GM12892 (cell line): Measurements from ENCODE around the gene ARHGAP15.
A peak's percentile ranks its signal among the peaks of the same experiment; 100 is the strongest.

Experiments
- DNase-seq: peaks from one replicate; pipeline ENCODE4 v3.0.0; 2011; ENCODE audit not compliant: insufficient read length
- FAIRE-seq: peaks from 2 replicates; lab custom pipeline; 2011; peaks lifted over from hg19 to GRCh38; lab: Jason Lieb, UNC
- POLR2A ChIP-seq: IDR thresholded peaks from 2 replicates; pipeline ENCODE4 v1.6.1; 2011; ENCODE audit warnings: low read depth, low read length, control low read depth
- POLR2AphosphoS5 ChIP-seq: IDR thresholded peaks from 2 replicates; pipeline ENCODE4 v1.6.1; 2011; ENCODE audit warnings: low read depth, low read length, control low read depth
- TAF1 ChIP-seq: IDR thresholded peaks from 2 replicates; pipeline ENCODE4 v1.6.1; 2011; ENCODE audit warnings: low read depth, mild to moderate bottlenecking, control low read depth, low read length, borderline replicate concordance

The ARHGAP15 gene

DNA sequence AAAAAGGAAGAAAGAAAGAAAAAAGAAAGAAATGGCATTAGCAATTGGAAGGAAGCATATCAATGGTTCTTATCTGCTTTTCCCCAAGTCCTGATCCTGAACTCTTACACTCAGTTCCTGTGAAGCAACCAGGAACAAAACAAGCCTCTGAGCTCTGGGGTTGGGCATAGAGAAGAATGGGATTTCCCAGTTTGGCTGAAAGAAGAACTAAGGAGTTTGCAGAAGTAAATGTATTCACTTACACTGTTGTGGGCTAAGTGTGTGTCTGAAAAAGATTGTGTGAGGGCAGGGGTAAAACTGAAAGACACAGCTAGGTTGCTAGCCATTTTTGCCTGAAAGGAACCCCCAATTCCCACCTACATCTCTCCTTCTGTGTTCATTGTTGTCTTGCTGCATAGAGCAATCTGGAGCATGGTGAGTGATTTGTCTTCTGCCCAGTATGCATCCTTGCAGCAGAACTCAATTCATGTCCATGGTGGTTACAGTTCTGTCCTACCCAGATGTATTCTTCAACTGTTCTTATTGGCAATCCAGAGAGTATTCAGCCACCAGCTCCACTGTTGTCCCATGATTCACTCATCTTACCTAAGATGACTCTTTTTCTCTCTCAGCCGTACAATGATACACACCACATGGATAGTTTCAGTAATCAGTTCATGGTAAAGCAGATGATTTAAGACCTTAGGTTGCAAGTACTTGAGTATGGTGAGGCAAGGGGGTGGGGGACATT lies 348.7 kb downstream of the ARHGAP15 start:
- FAIRE-seq = peak; percentile 68
- TF ChIP-seq POLR2AphosphoS5 (no peak), POLR2A (no peak), TAF1 (no peak)
- no peak for DNase-seq

DNA sequence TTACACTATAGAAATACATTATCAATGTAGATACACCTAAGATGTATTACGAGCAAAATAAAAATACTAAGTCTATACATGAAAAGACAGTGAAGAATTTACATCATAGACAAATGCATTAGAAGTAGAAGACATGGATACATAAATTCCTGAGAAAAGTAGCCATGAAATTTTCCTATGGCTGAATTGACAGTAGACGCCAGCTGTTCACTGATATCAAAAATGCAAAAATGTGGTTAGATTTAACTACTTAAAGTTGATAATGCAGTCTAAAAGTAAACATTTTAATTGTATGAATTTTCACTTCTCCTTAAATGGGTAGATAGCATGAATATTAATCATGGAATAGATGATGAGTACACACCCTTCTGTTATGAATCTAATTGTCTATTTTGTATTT lies 350.9 kb downstream of the ARHGAP15 start:
- DNase-seq (no peak), FAIRE-seq (no peak)
- no peak for TF ChIP-seq TAF1
- no peak for TF ChIP-seq POLR2A
- no peak for TF ChIP-seq POLR2AphosphoS5

DNA sequence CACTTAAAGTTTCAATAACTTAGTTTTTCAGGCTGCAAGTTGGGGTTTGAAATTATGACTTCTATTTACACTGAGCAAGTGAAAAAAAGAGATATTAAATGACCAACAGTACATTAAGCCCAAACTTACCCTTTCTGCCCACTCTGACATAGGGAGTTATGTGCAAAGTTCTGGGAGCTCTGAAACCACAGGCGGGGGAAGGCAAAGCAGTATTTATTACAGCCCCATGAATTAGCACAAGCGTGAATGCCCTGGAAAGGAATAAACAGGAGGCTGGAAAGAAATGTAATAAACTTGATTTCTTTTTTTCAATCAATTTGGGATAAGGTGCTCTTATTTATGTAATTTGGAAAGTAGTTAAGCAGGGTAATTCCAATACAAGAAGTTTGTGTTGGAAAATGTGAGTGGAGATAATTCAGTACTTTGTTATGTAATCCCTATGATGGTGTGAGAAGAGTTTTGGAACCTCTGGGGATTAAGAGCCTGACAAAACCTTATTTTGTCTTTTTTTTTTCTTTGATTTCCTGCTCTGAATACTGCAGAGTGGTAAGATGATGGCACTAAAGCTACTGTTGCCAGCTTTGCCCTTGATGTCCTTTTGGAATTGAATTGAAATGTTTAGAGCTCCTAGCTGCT lies 351.5 kb downstream of the ARHGAP15 start:
- DNase-seq (no peak), FAIRE-seq (no peak)
- TF ChIP-seq POLR2A (no peak), TAF1 (no peak), POLR2AphosphoS5 (no peak)

DNA sequence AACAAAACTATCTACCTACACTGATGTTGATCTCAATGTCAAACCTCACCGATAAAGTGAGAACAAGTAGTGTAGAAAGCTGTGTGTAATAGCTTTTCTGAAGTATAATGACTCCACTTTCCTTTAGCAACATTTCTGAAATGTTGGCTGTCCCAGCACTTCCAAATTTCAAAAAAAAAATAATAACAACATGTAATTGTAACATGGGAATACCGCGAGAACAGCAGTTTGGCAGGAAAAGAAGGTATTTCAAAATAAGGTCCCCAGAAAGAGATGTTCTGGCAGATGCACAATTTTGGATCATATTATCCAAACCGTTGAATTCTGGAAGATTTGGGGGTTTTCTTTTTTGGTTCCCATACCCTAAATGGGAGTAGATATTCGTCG lies 352.0 kb downstream of the ARHGAP15 start:
- FAIRE-seq (no peak), DNase-seq (no peak)
- TF ChIP-seq TAF1 = no peak
- TF ChIP-seq POLR2A = no peak

DNA sequence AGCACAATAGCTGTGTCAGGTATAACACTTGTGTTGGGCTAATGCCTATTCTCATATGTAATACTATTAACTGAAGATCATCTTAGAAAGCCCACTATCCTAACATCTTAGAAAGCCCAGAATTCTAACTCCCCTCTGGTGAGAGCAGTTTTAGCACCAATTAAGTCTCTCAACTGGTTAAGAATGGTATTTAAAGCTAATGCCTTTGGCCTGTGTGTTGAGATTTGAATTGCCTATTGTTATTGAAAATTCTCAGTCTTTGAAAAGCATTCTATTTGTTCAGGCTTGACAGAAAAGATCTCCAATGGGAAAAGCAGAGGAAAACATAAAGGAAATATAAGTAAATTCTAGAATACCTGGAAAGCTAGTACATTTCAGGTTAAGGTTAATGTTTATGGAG lies 352.5 kb downstream of the ARHGAP15 start:
- FAIRE-seq (no peak), DNase-seq (no peak)
- TF ChIP-seq POLR2AphosphoS5 = no peak
- TF ChIP-seq TAF1 = no peak
- TF ChIP-seq POLR2A = no peak

DNA sequence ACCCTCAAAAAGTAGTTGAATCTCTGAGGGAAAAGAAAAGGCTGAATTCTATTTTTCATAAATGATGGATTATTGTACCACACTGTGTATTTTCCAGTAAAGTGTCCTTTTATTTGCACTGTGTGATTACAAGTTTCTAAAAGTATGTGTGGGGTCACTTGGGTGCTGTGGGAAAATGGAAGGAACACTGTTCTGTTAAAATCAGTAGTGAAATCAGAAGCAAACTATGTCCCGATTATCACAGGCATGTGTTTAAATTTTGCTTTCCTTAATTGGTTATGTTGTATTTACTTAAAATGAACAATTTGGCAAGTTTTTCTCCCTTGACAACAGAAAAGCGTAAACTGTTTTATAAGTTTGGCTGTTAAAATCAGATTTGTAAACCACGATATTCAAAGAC lies 353.1 kb downstream of the ARHGAP15 start:
- TF ChIP-seq POLR2AphosphoS5 (no peak), POLR2A (no peak), TAF1 (no peak)
- FAIRE-seq (no peak), DNase-seq (no peak)

DNA sequence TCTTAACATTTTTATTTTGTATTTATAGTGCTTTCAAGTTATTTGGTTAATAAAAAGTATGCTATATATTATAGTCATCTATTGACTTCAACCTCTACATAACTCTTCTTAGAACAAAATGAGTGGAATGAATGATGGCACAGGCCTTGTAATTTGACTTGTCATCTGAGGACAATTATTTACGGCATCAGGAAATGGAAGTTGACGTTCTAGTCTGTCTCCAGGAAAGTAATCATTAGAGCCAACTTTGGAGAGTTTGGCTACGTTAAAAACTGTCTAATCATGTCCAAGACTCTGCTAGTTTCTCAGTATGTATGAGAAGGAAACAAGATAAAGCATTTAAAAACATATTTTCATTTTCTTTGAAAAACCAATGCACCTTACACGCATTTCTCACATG lies 353.6 kb downstream of the ARHGAP15 start:
- FAIRE-seq = no peak
- no peak for DNase-seq
- no peak for TF ChIP-seq POLR2AphosphoS5
- TF ChIP-seq POLR2A = no peak
- TF ChIP-seq TAF1 = no peak

DNA sequence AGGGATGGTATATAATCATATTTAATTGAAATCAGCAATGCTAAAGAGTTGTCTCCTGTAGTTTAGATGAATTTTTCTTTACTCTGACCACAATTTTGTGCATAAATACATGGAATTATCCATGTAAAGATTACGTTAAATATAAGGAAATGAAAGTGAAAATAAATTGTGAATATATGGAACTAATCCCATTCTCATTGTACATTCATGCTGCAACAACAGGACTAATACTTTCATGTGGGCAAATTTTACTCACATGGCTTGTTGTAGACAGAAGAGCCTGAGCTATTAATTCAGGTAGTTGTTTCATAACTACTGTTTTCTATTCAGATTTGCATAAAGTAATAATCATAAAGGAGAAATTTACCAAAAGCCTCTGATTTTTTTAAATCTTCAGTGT lies 357.8 kb downstream of the ARHGAP15 start:
- TF ChIP-seq POLR2AphosphoS5 (no peak), TAF1 (no peak), POLR2A (no peak)
- no peak for FAIRE-seq

DNA sequence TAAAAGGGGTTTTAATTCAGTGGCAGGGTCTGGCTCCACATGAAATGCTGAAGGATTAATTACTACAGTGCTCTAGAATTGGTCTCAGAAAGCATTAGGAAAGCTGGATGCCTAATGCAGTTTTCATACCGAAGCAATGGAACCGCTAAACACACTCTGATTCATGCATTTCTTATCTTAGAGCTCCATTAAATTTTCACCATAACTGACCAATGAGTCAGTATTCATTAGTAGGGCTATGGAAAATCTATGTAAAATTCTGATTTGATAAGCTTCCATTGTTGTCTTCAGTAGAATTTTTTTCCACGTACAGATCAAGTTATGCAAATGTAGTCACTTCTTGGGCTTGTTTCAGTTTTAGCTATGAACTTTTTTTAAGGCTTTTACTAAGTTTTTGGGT lies 359.9 kb downstream of the ARHGAP15 start:
- no peak for TF ChIP-seq POLR2A
- no peak for TF ChIP-seq TAF1
- no peak for TF ChIP-seq POLR2AphosphoS5
- DNase-seq (no peak), FAIRE-seq (no peak)

More for the DNA sequence above, 357.8 kb downstream of the ARHGAP15 start:
- no peak for DNase-seq

DNA sequence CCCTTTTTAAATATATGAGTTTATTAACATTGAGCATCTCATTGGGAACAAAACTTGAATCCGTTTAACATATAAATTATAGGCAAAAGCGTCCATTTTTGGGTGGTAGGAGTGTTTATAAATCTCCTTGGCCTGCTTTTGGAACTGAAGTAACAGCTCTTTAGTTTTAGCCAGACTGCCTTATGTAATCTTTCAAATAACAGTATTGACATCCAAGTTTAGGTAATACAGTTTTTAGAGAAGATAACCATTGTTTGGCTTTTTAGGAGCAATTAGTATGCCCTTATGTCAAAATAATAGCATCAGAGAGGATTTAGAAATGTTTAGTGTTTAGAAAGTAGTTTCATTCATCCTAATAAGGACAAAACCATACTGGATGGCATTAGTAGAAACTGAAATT lies 361.9 kb downstream of the ARHGAP15 start:
- DNase-seq = no peak
- no peak for TF ChIP-seq POLR2A
- no peak for TF ChIP-seq POLR2AphosphoS5
- TF ChIP-seq TAF1 = no peak
- FAIRE-seq = no peak

DNA sequence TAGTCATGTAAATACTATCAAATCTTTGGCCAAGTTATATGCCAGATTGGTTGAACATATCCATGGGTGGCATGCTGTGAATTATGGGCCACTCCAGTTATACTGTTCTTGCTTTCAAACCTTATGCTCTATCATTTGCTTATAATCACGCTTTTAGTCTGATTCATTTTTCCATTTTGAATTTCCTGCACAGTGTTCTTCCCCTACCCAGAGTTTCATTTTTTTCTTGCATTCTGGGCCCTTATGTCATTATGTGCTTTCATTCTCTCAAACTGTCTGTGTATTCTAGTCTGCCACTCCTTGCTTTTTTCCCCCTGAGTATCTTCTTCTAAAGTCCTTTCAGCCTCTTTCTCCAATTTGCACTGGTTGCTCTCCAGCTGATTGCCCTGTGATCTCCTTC lies 364.1 kb downstream of the ARHGAP15 start:
- DNase-seq (no peak), FAIRE-seq (no peak)
- TF ChIP-seq POLR2A (no peak), TAF1 (no peak)

DNA sequence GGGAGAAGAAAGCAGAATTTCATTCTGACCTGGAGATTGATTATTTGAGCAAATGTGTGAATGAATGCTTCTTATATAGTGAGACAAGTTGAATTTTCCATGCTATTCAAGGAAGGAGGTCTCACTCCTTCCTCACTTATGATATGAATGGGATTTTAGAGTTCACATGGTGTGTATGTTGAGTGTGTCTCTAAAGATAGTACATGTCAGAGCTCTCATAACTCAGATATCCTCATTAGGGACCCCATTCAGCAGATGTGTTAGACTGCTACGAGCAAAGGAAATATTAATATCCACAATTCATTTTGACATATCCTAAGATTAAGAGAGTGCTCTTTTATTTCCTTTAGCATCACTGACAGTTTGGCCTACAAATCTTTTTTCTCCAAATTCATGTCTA lies 368.5 kb downstream of the ARHGAP15 start:
- no peak for DNase-seq
- no peak for FAIRE-seq
- no peak for TF ChIP-seq POLR2A
- TF ChIP-seq POLR2AphosphoS5 = no peak
- no peak for TF ChIP-seq TAF1
